Spleen (tissue), 11 donors: Measurements from ENCODE around the gene RBM39. TPM values are rescaled to one million over a fixed set of nuclear protein-coding genes. Genes with fewer than 3 reads are reported as not detected.
A peak's percentile ranks its signal among the peaks of the same experiment; 100 is the strongest.

Experiments
- DNase-seq: peaks from one replicate; pipeline ENCODE4 v3.0.0-alpha.2; 2020
- H3K27ac ChIP-seq, 8 donors: fragments of 200-600 bp; sonication (generic) in 7 of 8; 1 replicate in 4 of 8; 2 replicates in 4 of 8; pipeline versions ENCODE4 v1.5.0 to v1.8.0; 2016 to 2021; ENCODE audit warnings: inconsistent platforms in 4 of 8, mild to moderate bottlenecking in 4 of 8, moderate library complexity in 1 of 8
- H3K27me3 ChIP-seq, 7 donors: fragments of 200-600 bp; sonication (generic) in 6 of 7; replicated peaks in 1 of 7; 1 replicate in 4 of 7; 2 replicates in 3 of 7; pipeline versions ENCODE4 v1.5.0 to v1.8.0; 2016 to 2021; ENCODE audit warnings: inconsistent platforms in 3 of 7, mild to moderate bottlenecking in 1 of 7
- H3K36me3 ChIP-seq, 6 donors: fragments of 200-600 bp; sonication (generic) in 5 of 6; 1 replicate in 4 of 6; 2 replicates in 2 of 6; pipeline versions ENCODE4 v1.5.0 to v1.8.0; 2016 to 2021; ENCODE audit warnings: inconsistent platforms in 2 of 6
- H3K4me1 ChIP-seq, 6 donors: fragments of 200-600 bp; sonication (generic) in 5 of 6; 1 replicate in 3 of 6; 2 replicates in 3 of 6; pipeline versions ENCODE4 v1.5.0 to v1.8.0; 2016 to 2021; ENCODE audit warnings: inconsistent platforms in 3 of 6
- H3K4me3 ChIP-seq, 8 donors: fragments of 200-600 bp; sonication (generic) in 7 of 8; 1 replicate in 4 of 8; 2 replicates in 4 of 8; pipeline versions ENCODE4 v1.5.0 to v1.8.0; 2016 to 2021; ENCODE audit warnings: inconsistent platforms in 4 of 8, mild to moderate bottlenecking in 4 of 8, moderate library complexity in 2 of 8
- H3K9me3 ChIP-seq, 8 donors: fragments of 200-600 bp; sonication (generic) in 7 of 8; 1 replicate in 4 of 8; 2 replicates in 4 of 8; pipeline versions ENCODE4 v1.5.0 to v1.8.0; 2016 to 2021; ENCODE audit warnings: inconsistent platforms in 4 of 8
- CTCF ChIP-seq, 11 experiments: fragments of 200-600 bp in 7 of 11; fragments of 450-650 bp in 4 of 11; sonication (generic) in 4 of 11; IDR thresholded peaks in 8 of 11; conservative IDR thresholded peaks in 3 of 11; 1 replicate in 7 of 11; 2 replicates in 4 of 11; pipeline versions ENCODE4 v1.4.0 to v1.8.0; 2016 to 2021; ENCODE audit warnings: antibody characterized with exemption in 11 of 11, inconsistent platforms in 4 of 11, mild to moderate bottlenecking in 1 of 11
- POLR2A ChIP-seq, 3 donors: fragments of 450-650 bp; IDR thresholded peaks; one replicate each; pipeline ENCODE4 v1.5.1; 2017; ENCODE audit warnings: antibody characterized with exemption in 3 of 3, mild to moderate bottlenecking in 1 of 3
- POLR2AphosphoS5 ChIP-seq, 3 donors: sonication (generic); formaldehyde crosslinking; IDR thresholded peaks; one replicate each; pipeline ENCODE4 v1.5.1; 2017; ENCODE audit warnings: antibody characterized with exemption in 3 of 3
- WGBS, 5 donors: extraction: QIAGEN DNeasy Blood & Tissue Kit in 3 of 5; methylation state at CpG; one replicate each; pipeline versions ENCODE4 v1.1.5 to v1.1.7; 2013 to 2018; 5-methylcytosine and 5-hydroxymethylcytosine counted together
- intact Hi-C: fragments of 100-400 bp; cut with DNase I; formaldehyde crosslinking; loops from one replicate; pipeline ENCODE4 v1.15.0; 2023; ENCODE audit warnings: low total_unique reads
- polyA plus RNA-seq, 3 donors: library from polyadenylated mRNA; stranded (reverse); fragments of 200-250 nt; gene quantifications; one replicate each; pipeline ENCODE4 v1.2.1, GENCODE V29; 2013
- total RNA-seq, 7 donors: library from RNA; depleted of rRNA in 3 of 7; stranded (reverse); fragments of >200 nt in 3 of 7; fragmentation: NEBNext Ultra II Directional in 4 of 7; extraction: Animal tissue kit (Norgen Biotek cat#: 25700) in 4 of 7; gene quantifications; one replicate each; pipeline versions ENCODE4 v1.1.0 to v1.2.1, GENCODE V29; 2016 to 2021
- donor health status: healthy with polysubstance abuse.
- donor health status: DM: no; HTN: no; CAD: no; lungs with moderate emphysema.
- donor health status: DM: no; HTN: no; CAD: no.
- donor health status: Bipolar disorder and iron deficiency.
- donor health status: healthy.
- donor health status: DM: no; HTN: no; CAD: no.
- donor health status: DM: yes; HTN: yes; CAD: no.

Gene RBM39
- total and polyA plus RNA-seq, 10 donors, result 287 to 649 (median 414) TPM

GRCh38 chr20:35776513-35777101, 34.5 kb upstream of the RBM39 start:
- intact Hi-C loops, result no loop called here
- H3K27me3 ChIP-seq, result no peaks in the 10 kb centered on the region
- H3K27ac ChIP-seq, result peak overlapping the region in 4 of 8 donors; percentile 2 to 53 (median 14)
- peaks cover 0 to 65% (median 8%) of the 10 kb centered on the region in 6 donors for H3K36me3 ChIP-seq
- WGBS, 5 donors, result 69 to 87% (median 79%) methylated on average over 4 of the region's 4 CpGs
- TF ChIP-seq POLR2AphosphoS5 (IDR thresholded peaks at IDR 0.05) (no peak), CTCF (IDR thresholded peaks at IDR 0.05 in 8 of 11, conservative IDR thresholded peaks at IDR 0.05 in 3 of 11) (no peak), POLR2A (IDR thresholded peaks at IDR 0.05) (no peak)
- H3K9me3 ChIP-seq, result no peaks in the 10 kb centered on the region
- H3K4me3 ChIP-seq, result no peak overlapping the region
- DNase-seq, result no peak
- H3K4me1 ChIP-seq, result peaks cover 40 to 89% (median 56%) of the 10 kb centered on the region in 6 donors

DNA sequence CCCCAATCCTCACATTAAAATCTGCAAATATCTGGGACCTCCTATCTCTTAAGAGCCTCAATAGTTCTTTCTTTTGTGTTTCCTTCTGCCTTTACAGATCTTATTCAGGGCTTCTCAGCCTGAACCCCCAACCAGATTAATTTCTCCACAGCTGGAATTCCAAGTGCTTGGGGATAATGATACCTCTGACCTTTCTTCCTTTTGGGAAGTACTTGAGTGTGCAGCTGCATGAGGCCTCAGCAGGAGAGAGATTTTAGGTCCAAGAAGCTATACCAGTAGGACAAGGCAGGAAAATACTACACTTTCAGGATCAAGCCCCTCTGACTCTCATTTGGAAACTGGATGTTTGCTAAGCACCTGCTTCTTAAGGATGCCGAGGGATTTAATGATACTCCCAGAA, 32.3 kb upstream of the RBM39 start:
- H3K4me1 ChIP-seq, result peaks cover 49 to 93% (median 75%) of the 10 kb centered on the region in 6 donors
- peak overlapping the region in 4 of 8 donors; percentile 92 to 99 (median 96) for H3K27ac ChIP-seq
- intact Hi-C loops, result no loop called here
- DNase-seq, result no peak
- peaks cover 0 to 43% (median 3%) of the 10 kb centered on the region in 6 donors for H3K36me3 ChIP-seq
- no peaks in the 10 kb centered on the region for H3K27me3 ChIP-seq
- H3K4me3 ChIP-seq, result peak overlapping the region in 1 of 8 donors; percentile 80
- WGBS, 5 donors, result 76 to 92% (median 83%) methylated on average over 1 of the region's 1 CpG
- TF ChIP-seq CTCF (IDR thresholded peaks at IDR 0.05 in 8 of 11, conservative IDR thresholded peaks at IDR 0.05 in 3 of 11), result no peak
- TF ChIP-seq POLR2A (IDR thresholded peaks at IDR 0.05), result no peak
- no peak for TF ChIP-seq POLR2AphosphoS5 (IDR thresholded peaks at IDR 0.05)
- no peaks in the 10 kb centered on the region for H3K9me3 ChIP-seq

DNA sequence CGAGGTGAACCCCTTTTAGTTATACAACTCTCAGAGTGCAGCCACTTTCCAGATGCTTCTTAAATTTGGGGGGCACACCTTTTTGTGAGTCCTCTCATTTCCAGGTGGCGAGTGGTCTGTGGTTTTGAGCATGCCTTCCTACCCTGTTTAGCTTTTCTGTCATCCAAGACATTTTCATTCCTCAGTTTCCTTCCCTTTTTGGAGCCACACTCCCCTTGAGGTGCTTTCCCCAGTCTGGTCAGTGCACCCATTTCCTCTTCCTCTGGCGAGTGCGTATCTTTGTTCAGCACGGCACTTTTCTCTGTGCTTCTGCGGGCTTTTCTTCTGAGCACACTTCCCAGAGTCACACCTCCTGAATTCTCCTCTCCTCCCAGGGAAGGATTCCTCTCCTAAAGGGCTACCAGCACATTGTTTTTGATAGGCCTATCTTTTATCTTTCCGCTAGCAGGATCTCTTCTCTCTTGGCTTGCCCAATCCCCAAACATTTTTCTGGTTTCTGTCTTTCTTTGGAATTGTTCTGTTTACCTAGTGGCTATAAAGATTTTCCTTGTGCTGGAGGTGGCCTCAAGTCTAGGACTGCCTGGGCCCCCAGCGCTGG, 31.2 kb upstream of the RBM39 start:
- H3K27me3 ChIP-seq, result no peaks in the 10 kb centered on the region
- H3K4me3 ChIP-seq, result peak overlapping the region; percentile 53 to 80 (median 62)
- H3K4me1 ChIP-seq, result peaks cover 61 to 94% (median 86%) of the 10 kb centered on the region in 6 donors
- peak; percentile 76 for DNase-seq
- peak overlapping the region; percentile 86 to 99 (median 94) for H3K27ac ChIP-seq
- 12 to 26% (median 18%) methylated on average over 8 of the region's 8 CpGs for WGBS, 5 donors
- peaks cover 0 to 32% (median 2%) of the 10 kb centered on the region in 6 donors for H3K36me3 ChIP-seq
- peak in 1 of 3 donors; percentile 30 for TF ChIP-seq POLR2A (IDR thresholded peaks at IDR 0.05)
- peak in 1 of 3 donors; percentile 87 for TF ChIP-seq POLR2AphosphoS5 (IDR thresholded peaks at IDR 0.05)
- TF ChIP-seq CTCF (IDR thresholded peaks at IDR 0.05 in 8 of 11, conservative IDR thresholded peaks at IDR 0.05 in 3 of 11), result no peak
- no peaks in the 10 kb centered on the region for H3K9me3 ChIP-seq
- intact Hi-C loops, result no loop called here

- peak overlapping the region; percentile 86 to 99 (median 94) for H3K27ac ChIP-seq
- intact Hi-C loops, result no loop called here
Measured at GRCh38 chr20:35772563-35773058, 30.6 kb upstream of the RBM39 start.

More at GRCh38 chr20:35772563-35773058, 30.6 kb upstream of the RBM39 start:
- Histone ChIP-seq H3K27me3 (no peaks in the 10 kb centered on the region), H3K4me1 (peaks cover 66 to 94% (median 90%) of the 10 kb centered on the region in 6 donors), H3K36me3 (peaks cover 0 to 27% (median 2%) of the 10 kb centered on the region in 6 donors), H3K9me3 (no peaks in the 10 kb centered on the region), H3K4me3 (peak overlapping the region; percentile 53 to 80 (median 62))
- WGBS, 5 donors, result 2 to 4% (median 3%) methylated on average over 8 of the region's 8 CpGs
- TF ChIP-seq POLR2A (IDR thresholded peaks at IDR 0.05) (no peak), CTCF (IDR thresholded peaks at IDR 0.05 in 8 of 11, conservative IDR thresholded peaks at IDR 0.05 in 3 of 11) (no peak), POLR2AphosphoS5 (IDR thresholded peaks at IDR 0.05) (no peak)
- no peak for DNase-seq
